Smooth muscle cell (in vitro differentiated cells): ENCODE measurements around the gene KRTAP10-6. TPM values are rescaled to one million over a fixed set of nuclear protein-coding genes. Genes with fewer than 3 reads are reported as not detected.
"Not testable (repeated sequence)": the region's sequence is repeated elsewhere in the genome, so short reads cannot be mapped to it uniquely, and the experiment has no call there.

Experiments used
- DNase-seq: peaks from one replicate; lab custom pipeline; 2025; ENCODE audit not compliant: unreplicated experiment; lab: John Stamatoyannopoulos, UW
- H2AFZ ChIP-seq: fragments of 200-600 bp; sonication (generic); 2 replicates; pipeline ENCODE4 v1.6.0; 2016; ENCODE audit warnings: antibody characterized with exemption, low read depth, mild to moderate bottlenecking
- H3F3A ChIP-seq: fragments of 200-600 bp; sonication (generic); 2 replicates; pipeline ENCODE4 v1.6.0; 2017; ENCODE audit warnings: antibody characterized with exemption, low read depth
- H3K27ac ChIP-seq: fragments of 200-600 bp; sonication (generic); 2 replicates; pipeline ENCODE4 v1.5.1; 2016; ENCODE audit warnings: low read depth, mild to moderate bottlenecking
- H3K27me3 ChIP-seq: fragments of 200-600 bp; sonication (generic); 2 replicates; pipeline ENCODE4 v1.6.1; 2016; ENCODE audit warnings: low read depth, mild to moderate bottlenecking
- H3K36me3 ChIP-seq: fragments of 200-600 bp; sonication (generic); 2 replicates; pipeline ENCODE4 v1.5.1; 2016; ENCODE audit warnings: low read depth
- H3K4me1 ChIP-seq: fragments of 200-600 bp; sonication (generic); 2 replicates; pipeline ENCODE4 v1.5.1; 2016; ENCODE audit warnings: low read depth
- H3K4me2 ChIP-seq: fragments of 200-600 bp; sonication (generic); 2 replicates; pipeline ENCODE4 v1.6.0; 2016; ENCODE audit warnings: mild to moderate bottlenecking
- H3K4me3 ChIP-seq: fragments of 200-600 bp; sonication (generic); 2 replicates; pipeline ENCODE4 v1.5.1; 2016; ENCODE audit warnings: mild to moderate bottlenecking
- H3K79me2 ChIP-seq: fragments of 200-600 bp; sonication (generic); 2 replicates; pipeline ENCODE4 v1.6.0; 2016; ENCODE audit warnings: low read depth, mild to moderate bottlenecking
- H3K9ac ChIP-seq: fragments of 200-600 bp; sonication (generic); 2 replicates; pipeline ENCODE4 v1.6.0; 2016; ENCODE audit warnings: low read depth
- H3K9me3 ChIP-seq: fragments of 200-600 bp; sonication (generic); replicated peaks from 2 replicates; pipeline ENCODE4 v1.5.1; 2016; ENCODE audit warnings: low read depth
- H4K20me1 ChIP-seq: fragments of 200-600 bp; sonication (generic); 2 replicates; pipeline ENCODE4 v1.6.0; 2016; ENCODE audit warnings: low read depth
- WGBS: methylation state at CpG from one replicate; pipeline ENCODE4 v1.1.7; 2016; ENCODE audit warnings: low lambda C conversion rate; 5-methylcytosine and 5-hydroxymethylcytosine counted together
- polyA plus RNA-seq: library from polyadenylated mRNA; unstranded; fragments of >200 nt; fragmentation: Nextera tagmentation; extraction: Ambion mirVana; gene quantifications from 2 replicates; pipeline ENCODE4 v1.2.1, GENCODE V29; 2016
- total RNA-seq: library from RNA; depleted of rRNA; stranded (reverse); fragments of >200 nt; gene quantifications from 2 replicates; pipeline ENCODE4 v1.2.3, GENCODE V29; 2014
- TF ChIP-seq, protein P1 (sequence below): fragments of 200-600 bp; sonication (generic); IDR thresholded peaks from 2 replicates; pipeline ENCODE4 v1.5.1; 2017; ENCODE audit warnings: borderline replicate concordance, mild to moderate bottlenecking, antibody characterized with exemption; ENCODE audit not compliant: insufficient read depth, poor library complexity, severe bottlenecking

KRTAP10-6 gene
- total and polyA plus RNA-seq, 2 experiments from 2014 or later, result 0.38 TPM; not detected in 1

DNA sequence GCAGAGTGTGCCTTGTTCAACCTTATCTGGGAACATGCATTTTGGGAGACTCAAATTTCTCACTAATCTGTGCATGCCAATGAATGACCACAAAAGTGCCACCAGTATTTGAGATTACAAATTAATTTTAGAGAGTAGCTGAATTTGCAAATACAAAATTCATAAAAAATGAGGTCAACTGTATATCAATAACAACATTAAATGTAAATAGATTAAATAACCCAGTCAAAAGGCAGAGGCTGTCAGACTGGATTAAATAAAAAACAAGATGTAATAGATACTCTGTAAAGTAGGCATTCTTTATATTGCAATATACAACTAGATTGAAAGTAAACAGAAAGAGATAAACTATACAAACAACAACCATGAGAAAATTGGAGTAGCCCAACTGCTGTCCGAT, 28.2 kb downstream of the KRTAP10-6 start:
- H2AFZ ChIP-seq, result no peak overlapping the region
- H3K9me3 ChIP-seq, result no peaks in the 10 kb centered on the region
- WGBS, result 95% methylated on average over 1 of the region's 1 CpG
- no peak overlapping the region for H3K4me2 ChIP-seq
- no peaks in the 10 kb centered on the region for H3K36me3 ChIP-seq
- DNase-seq, result no peak
- H3K4me3 ChIP-seq, result no peak overlapping the region
- H3K27ac ChIP-seq, result no peak overlapping the region
- TF ChIP-seq, protein P1, sequence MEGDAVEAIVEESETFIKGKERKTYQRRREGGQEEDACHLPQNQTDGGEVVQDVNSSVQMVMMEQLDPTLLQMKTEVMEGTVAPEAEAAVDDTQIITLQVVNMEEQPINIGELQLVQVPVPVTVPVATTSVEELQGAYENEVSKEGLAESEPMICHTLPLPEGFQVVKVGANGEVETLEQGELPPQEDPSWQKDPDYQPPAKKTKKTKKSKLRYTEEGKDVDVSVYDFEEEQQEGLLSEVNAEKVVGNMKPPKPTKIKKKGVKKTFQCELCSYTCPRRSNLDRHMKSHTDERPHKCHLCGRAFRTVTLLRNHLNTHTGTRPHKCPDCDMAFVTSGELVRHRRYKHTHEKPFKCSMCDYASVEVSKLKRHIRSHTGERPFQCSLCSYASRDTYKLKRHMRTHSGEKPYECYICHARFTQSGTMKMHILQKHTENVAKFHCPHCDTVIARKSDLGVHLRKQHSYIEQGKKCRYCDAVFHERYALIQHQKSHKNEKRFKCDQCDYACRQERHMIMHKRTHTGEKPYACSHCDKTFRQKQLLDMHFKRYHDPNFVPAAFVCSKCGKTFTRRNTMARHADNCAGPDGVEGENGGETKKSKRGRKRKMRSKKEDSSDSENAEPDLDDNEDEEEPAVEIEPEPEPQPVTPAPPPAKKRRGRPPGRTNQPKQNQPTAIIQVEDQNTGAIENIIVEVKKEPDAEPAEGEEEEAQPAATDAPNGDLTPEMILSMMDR, result no peak
- H3K9ac ChIP-seq, result no peak overlapping the region
- no peaks in the 10 kb centered on the region for H3K79me2 ChIP-seq
- no peaks in the 10 kb centered on the region for H4K20me1 ChIP-seq
- no peaks in the 10 kb centered on the region for H3K4me1 ChIP-seq
- no peaks in the 10 kb centered on the region for H3F3A ChIP-seq
- no peaks in the 10 kb centered on the region for H3K27me3 ChIP-seq

DNA sequence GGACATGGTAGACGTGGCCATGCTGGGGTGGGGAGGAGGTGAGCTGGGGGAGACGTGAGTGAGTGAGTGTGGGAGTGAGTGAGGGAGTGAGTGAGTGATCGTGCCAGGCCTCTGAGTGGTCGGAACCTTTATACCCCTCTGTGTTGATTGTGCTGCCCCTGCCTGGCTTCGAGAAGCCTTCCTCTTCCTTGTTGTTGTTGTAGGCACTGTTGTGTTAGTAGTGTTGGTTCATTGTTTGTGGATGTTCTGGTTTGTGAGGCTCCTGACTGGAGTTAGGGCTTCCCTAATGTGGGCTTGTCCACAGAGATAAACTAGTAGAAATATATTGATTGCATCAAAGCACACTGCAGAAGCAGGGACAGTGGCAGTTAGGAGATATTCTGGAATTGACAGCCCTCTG, 33.6 kb downstream of the KRTAP10-6 start, which contains the start of gene KRTAP10-3:
Gene KRTAP10-3 (minus strand): TSS at position 101 of the 400 bp plus-strand sequence. CDS start 80 bp downstream, at position 21.
- H3K36me3 ChIP-seq, result no peaks in the 10 kb centered on the region
- no peaks in the 10 kb centered on the region for H3K27me3 ChIP-seq
- H2AFZ ChIP-seq, result no peak within 1 kb of the TSS
- no peaks in the 10 kb centered on the region for H3K79me2 ChIP-seq
- no peak within 1 kb of the TSS for H3K4me2 ChIP-seq
- DNase-seq, result no peak
- no peaks in the 10 kb centered on the region for H3K4me1 ChIP-seq
- 77% methylated on average over 5 of the region's 5 CpGs for WGBS
- TF ChIP-seq, protein P1, result no peak
- no peak within 1 kb of the TSS for H3K4me3 ChIP-seq
- no peak within 1 kb of the TSS for H3K27ac ChIP-seq
- no peak within 1 kb of the TSS for H3K9ac ChIP-seq
- H3F3A ChIP-seq, result no peaks in the 10 kb centered on the region
- H4K20me1 ChIP-seq, result no peaks in the 10 kb centered on the region
- no peaks in the 10 kb centered on the region for H3K9me3 ChIP-seq

DNA sequence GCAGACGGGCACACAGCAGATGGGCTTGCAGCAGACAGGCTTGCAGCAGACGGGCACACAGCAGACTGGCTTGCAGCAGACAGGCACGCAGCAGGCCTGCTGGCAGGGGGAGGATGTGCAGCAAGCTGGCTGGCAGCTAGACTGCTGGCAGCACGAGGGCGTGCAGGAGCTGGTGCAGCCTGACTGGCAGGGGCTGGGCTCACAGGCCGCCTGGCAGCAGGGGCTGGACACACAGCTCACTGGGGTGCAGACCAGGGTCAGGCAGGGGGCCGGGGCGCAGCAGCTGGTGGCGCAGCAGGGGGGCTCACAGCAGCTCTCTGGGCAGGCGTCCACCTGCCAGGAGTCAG, 34.0 kb downstream of the KRTAP10-6 start:
- H3K4me2 ChIP-seq, H4K20me1 ChIP-seq, H3K79me2 ChIP-seq, H3K27me3 ChIP-seq, H3K36me3 ChIP-seq, H3K9ac ChIP-seq, H3K4me1 ChIP-seq, DNase-seq, H3K27ac ChIP-seq, H2AFZ ChIP-seq, H3F3A ChIP-seq, H3K9me3 ChIP-seq, H3K4me3 ChIP-seq: not testable (repeated sequence)
- 72% methylated on average over 10 of the region's 10 CpGs for WGBS

DNA sequence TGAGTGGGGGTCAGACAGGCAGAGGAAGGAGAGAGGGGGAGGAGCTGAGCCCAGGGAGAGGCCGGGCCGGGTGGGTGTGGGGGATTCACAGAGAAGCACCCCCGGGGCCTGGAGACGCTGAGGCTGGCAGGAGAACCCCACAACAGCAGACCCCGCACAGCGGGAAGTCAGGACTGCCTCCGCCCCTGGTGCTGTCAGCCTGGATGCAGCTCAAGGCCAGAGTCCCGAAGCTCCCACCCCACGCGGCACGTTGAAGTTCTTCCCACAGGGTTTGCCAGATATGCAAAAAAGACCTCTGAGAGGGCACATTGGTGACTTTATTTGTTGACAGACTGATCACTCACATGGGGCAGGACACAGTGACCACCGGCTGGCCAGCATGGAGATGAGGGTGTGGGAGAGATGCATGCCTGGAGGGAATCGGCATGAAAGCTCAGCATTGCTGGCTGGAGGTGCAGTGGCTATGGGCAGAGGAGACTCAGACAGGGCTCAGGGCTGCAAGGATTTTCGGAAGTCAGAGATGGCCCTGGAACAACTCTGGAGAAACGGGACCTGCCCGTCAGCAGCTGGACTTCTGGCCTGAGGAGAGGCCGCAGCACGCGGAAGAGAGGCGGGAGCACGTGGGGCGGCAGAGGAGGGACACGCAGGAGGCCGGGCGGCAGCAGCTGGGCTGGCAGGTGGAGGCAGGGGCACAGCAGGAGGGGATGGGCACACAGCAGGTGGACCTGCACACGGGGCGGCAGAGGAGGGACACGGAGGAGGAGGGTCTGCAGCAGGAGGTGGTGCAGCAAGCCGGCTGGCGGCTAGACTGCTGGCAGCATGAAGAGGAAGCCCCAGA, 34.6 kb downstream of the KRTAP10-6 start:
- no peaks in the 10 kb centered on the region for H3K9me3 ChIP-seq
- H3K27me3 ChIP-seq, result no peaks in the 10 kb centered on the region
- no peaks in the 10 kb centered on the region for H4K20me1 ChIP-seq
- no peaks in the 10 kb centered on the region for H3K36me3 ChIP-seq
- no peak for DNase-seq
- no peaks in the 10 kb centered on the region for H3F3A ChIP-seq
- H3K79me2 ChIP-seq, result no peaks in the 10 kb centered on the region
- no peak overlapping the region for H3K4me2 ChIP-seq
- TF ChIP-seq, protein P1, result no peak
- H3K27ac ChIP-seq, result no peak overlapping the region
- no peaks in the 10 kb centered on the region for H3K4me1 ChIP-seq
- H3K4me3 ChIP-seq, result no peak overlapping the region
- no peak overlapping the region for H3K9ac ChIP-seq
- no peak overlapping the region for H2AFZ ChIP-seq
- WGBS, result 82% methylated on average over 28 of the region's 30 CpGs
